HEK293T (cell line): Measurements from ENCODE around the gene ZNF768.

Experiments used
- CTCF ChIA-PET: fragments of 350-600 bp; formaldehyde crosslinking; extraction: SDS; loops from one replicate; lab custom pipeline; 2021; ENCODE audit warnings: antibody characterized with exemption, inconsistent platforms; lab: Yijun Ruan, JAX
- POLR2A ChIA-PET: fragments of 350-600 bp; formaldehyde crosslinking; extraction: SDS; loops from one replicate; lab custom pipeline; 2020; ENCODE audit warnings: antibody characterized with exemption, inconsistent platforms; lab: Yijun Ruan, JAX
- DNase-seq: peaks from one replicate; pipeline ENCODE4 v3.0.0; 2012; ENCODE audit warnings: mixed read lengths; ENCODE audit errors: extremely low spot score
- ARNT ChIP-seq: fragments of 450-650 bp; IDR thresholded peaks from 2 replicates; pipeline ENCODE4 v1.6.1; 2017; ENCODE audit warnings: mild to moderate bottlenecking
- BHLHE40 ChIP-seq: fragments of 450-650 bp; IDR thresholded peaks from 2 replicates; pipeline ENCODE4 v1.6.1; 2016; ENCODE audit warnings: mild to moderate bottlenecking, moderate library complexity, borderline replicate concordance
- CTBP1 ChIP-seq: fragments of 450-650 bp; IDR thresholded peaks from 2 replicates; pipeline ENCODE4 v1.6.1; 2016; ENCODE audit warnings: borderline replicate concordance
- ELF4 ChIP-seq: fragments of 450-650 bp; IDR thresholded peaks from 2 replicates; pipeline ENCODE4 v1.6.1; 2017; ENCODE audit warnings: antibody characterized with exemption
- FOXA1 ChIP-seq: fragments of 450-650 bp; IDR thresholded peaks from 2 replicates; pipeline ENCODE4 v1.6.1; 2016; ENCODE audit warnings: mild to moderate bottlenecking
- FOXK2 ChIP-seq: fragments of 450-650 bp; IDR thresholded peaks from 2 replicates; pipeline ENCODE4 v1.6.1; 2016; ENCODE audit warnings: mild to moderate bottlenecking
- FOXM1 ChIP-seq: fragments of 450-650 bp; IDR thresholded peaks from 2 replicates; pipeline ENCODE4 v1.6.1; 2017; ENCODE audit warnings: mild to moderate bottlenecking, borderline replicate concordance
- HDGF ChIP-seq: fragments of 450-650 bp; IDR thresholded peaks from 2 replicates; pipeline ENCODE4 v1.6.1; 2017; ENCODE audit warnings: antibody characterized with exemption, borderline replicate concordance
- L3MBTL2 ChIP-seq: fragments of 450-650 bp; conservative IDR thresholded peaks from 2 replicates; pipeline ENCODE4 v1.6.1; 2016; ENCODE audit warnings: mild to moderate bottlenecking
- LEF1 ChIP-seq: fragments of 450-650 bp; IDR thresholded peaks from 2 replicates; pipeline ENCODE4 v1.6.1; 2017; ENCODE audit warnings: mild to moderate bottlenecking, borderline replicate concordance
- NFRKB ChIP-seq: fragments of 450-650 bp; IDR thresholded peaks from 2 replicates; pipeline ENCODE4 v1.6.1; 2016; ENCODE audit warnings: mild to moderate bottlenecking, moderate library complexity
- SP1 ChIP-seq: fragments of 450-650 bp; IDR thresholded peaks from 2 replicates; pipeline ENCODE4 v1.6.1; 2017
- SUZ12 ChIP-seq: fragments of 450-650 bp; IDR thresholded peaks from 2 replicates; pipeline ENCODE4 v1.6.1; 2016; ENCODE audit warnings: mild to moderate bottlenecking
- TARDBP ChIP-seq: fragments of 450-650 bp; IDR thresholded peaks from 2 replicates; pipeline ENCODE4 v1.6.1; 2016
- ZNF384 ChIP-seq: fragments of 450-650 bp; IDR thresholded peaks from 2 replicates; pipeline ENCODE4 v1.6.1; 2016
- TF ChIP-seq, protein P1 (sequence below): fragments of 450-650 bp; IDR thresholded peaks from 2 replicates; pipeline ENCODE4 v1.6.1; 2016

The ZNF768 gene

DNA sequence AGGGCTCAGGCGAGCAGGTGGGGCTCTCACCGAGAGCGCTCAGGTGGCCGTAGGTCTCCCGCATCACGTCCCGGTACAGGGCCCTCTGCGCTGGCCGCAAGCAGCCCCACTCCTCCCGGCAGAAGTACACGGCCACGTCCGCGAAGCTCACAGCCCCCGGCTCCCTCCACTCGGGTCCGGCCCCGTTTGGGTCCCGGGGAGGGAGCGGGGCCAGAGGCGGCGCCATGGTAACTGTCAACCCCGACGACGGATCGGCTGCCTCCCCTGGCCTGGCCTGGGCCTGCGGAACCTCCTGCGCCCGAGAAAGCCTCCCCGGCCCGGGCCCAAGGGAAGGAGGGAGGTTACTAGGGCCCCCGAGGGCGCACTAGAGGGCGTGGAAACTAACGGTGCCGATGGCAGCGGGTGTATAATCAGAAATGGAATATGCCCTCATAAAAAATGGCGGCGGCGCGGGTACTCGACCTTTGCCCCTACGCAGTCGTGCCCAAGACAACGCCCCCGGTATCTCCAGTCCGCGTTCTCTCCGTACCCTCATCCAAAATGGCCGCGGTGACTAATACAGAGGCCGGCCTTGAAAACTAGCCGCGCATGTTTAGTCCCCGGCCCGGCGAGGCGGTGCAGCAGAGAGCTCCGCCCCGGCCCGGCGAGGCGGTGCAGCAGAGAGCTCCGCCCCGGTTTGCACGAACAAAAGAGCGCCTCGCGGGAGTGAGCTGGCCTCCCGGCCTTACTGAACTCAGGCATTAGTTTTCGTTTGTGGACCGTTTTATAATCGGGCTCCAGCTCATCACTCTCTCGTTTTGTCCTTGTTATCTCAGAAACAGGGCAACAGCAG, 31.8 kb upstream of the ZNF768 start, which contains the start of gene ZNF764:
Gene ZNF764, minus strand, starts transcription at position 418 of the 832 bp plus-strand sequence. Its CDS starts 192 bp downstream, at position 226.
- ChIA-PET CTCF (interaction anchor here (0.6 to 2.4 kb wide), 11 partner anchors 9 to 128 kb away, joined by 3 to 19 read pairs (median 4); partner anchors contain the start of genes DCTPP1, ZNF688 and ZNF747), POLR2A (interaction anchor here (0.6 to 3.3 kb wide), 44 partner anchors 9 to 430 kb away, joined by 3 to 181 read pairs (median 4); partner anchors contain the start of genes DCTPP1, PRR14, ZNF688 and ZNF689)
- DNase-seq = peak; percentile 98
- TF ChIP-seq L3MBTL2 (peak; percentile 29; the same call in 1 of the 2 replicates), BHLHE40 (no peak), TARDBP (no peak), ARNT (no peak), SUZ12 (no peak), FOXM1 (no peak), HDGF (0 out of 2 replicates have a peak, but pooled peaks have one; percentile 71), FOXA1 (no peak), SP1 (no peak)

DNA sequence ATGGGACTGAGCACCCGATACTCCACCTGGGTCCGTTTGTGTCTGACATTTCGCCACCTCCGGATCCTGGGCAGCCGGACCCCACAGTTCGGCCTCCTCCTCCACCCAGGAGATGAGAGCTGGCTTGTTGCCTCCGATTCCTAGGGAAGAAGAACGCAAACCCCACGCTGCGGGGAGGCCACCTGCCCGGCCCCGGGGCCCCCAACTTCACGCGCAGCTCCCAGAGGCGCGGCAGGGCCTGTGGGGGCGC, 31.3 kb upstream of the ZNF768 start:
- ChIA-PET POLR2A (interaction anchor here (0.6 to 3.3 kb wide), 17 partner anchors 9 to 402 kb away, joined by 3 to 181 read pairs (median 12); partner anchors contain the start of genes DCTPP1, ZNF688, ZNF689 and ZNF747), CTCF (interaction anchor here (0.6 to 2.4 kb wide), 5 partner anchors 11 to 128 kb away, joined by 3 to 19 read pairs (median 5); partner anchors contain the start of genes DCTPP1 and ZNF747)
- TF ChIP-seq NFRKB (no peak), SUZ12 (no peak), FOXM1 (no peak), L3MBTL2 (no peak), ZNF384 (no peak), SP1 (no peak), TARDBP (no peak), CTBP1 (no peak), BHLHE40 (no peak), ARNT (no peak), FOXA1 (no peak), LEF1 (no peak), ELF4 (no peak), FOXK2 (no peak), HDGF (no peak)
- TF ChIP-seq, protein P1, sequence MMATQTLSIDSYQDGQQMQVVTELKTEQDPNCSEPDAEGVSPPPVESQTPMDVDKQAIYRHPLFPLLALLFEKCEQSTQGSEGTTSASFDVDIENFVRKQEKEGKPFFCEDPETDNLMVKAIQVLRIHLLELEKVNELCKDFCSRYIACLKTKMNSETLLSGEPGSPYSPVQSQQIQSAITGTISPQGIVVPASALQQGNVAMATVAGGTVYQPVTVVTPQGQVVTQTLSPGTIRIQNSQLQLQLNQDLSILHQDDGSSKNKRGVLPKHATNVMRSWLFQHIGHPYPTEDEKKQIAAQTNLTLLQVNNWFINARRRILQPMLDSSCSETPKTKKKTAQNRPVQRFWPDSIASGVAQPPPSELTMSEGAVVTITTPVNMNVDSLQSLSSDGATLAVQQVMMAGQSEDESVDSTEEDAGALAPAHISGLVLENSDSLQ = no peak
- no peak for DNase-seq

DNA sequence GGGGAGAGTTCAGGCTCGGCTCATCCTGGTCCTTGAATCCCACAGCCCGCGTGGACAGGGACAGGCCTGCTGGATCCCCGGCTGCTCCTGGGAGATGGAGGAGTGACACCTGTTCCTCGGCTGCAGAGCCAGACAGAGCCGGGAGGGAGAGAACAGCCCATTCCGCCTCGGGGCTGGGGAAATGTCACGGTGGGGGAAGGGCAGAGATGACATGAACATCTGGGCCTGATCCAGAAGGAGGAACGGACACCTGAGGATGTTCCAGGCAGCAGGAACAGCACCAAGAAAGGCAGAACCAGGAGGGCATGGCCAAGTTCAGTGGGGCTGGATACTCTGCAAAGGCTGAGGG, 29.7 kb upstream of the ZNF768 start:
- POLR2A ChIA-PET = interaction anchor here (2.5 to 3.5 kb wide), 2 partner anchors 16 to 21 kb away, joined by 12 to 24 read pairs; partner anchors contain the start of genes ZNF688 and ZNF747

DNA sequence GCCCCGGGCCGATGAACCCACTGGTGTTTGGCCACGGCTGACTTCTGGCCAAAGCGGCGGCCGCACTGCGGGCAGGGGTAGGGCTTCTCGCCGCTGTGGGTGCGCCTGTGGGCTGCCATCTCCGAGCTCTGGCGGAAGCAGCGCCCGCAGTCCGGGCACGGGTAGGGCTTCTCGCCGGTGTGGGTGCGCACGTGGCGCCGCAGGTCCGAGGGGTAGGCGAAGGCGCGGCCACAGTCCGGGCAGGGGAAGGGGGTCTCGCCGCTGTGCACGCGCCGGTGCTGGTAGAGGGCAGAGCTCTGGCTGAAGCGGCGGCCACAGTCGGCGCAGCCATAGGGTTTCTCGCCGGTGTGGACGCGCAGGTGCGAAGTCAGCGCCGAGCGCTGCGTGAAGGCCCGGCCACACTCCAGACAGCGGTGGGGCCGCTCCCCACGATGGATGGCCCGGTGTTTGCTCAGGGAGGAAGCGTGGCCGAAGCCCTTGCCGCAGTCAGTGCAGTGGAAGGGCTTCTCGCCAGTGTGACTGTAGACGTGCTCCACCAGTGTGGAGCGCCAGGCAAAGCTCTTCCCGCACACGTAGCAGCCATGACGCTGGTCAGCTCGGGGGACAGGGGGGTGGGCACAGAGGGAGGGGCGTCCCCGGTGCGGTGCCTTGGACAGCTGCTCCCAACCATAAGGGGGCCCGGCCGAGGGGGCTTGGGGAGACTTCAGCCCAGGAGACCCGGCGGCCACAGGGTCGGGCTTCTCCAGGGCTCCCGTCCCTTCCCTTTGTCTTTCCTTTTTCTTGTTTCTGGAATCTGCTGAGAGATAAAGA, 29.2 kb upstream of the ZNF768 start:
- ChIA-PET CTCF (no interaction called here), POLR2A (interaction anchor here (1.1 to 3.5 kb wide), 4 partner anchors 16 to 53 kb away, joined by 4 to 24 read pairs (median 8); partner anchors contain the start of genes ZNF688 and ZNF747)
- no peak for TF ChIP-seq FOXK2
- TF ChIP-seq ZNF384 = no peak
- TF ChIP-seq TARDBP = no peak
- TF ChIP-seq SP1 = no peak
- TF ChIP-seq FOXM1 = no peak
- TF ChIP-seq, protein P1 = no peak
- no peak for TF ChIP-seq LEF1
- no peak for TF ChIP-seq L3MBTL2
- no peak for TF ChIP-seq HDGF
- no peak for TF ChIP-seq BHLHE40
- no peak for DNase-seq

More for the DNA sequence above, 29.7 kb upstream of the ZNF768 start:
- TF ChIP-seq NFRKB (no peak), FOXM1 (no peak), TARDBP (no peak), FOXA1 (no peak), ZNF384 (no peak), FOXK2 (no peak), HDGF (no peak), CTBP1 (no peak), LEF1 (no peak), ELF4 (no peak), ARNT (no peak), L3MBTL2 (no peak), SP1 (no peak), SUZ12 (no peak), BHLHE40 (no peak)
- TF ChIP-seq, protein P1 = no peak
- CTCF ChIA-PET = no interaction called here
- DNase-seq = no peak
